GM19468 (cell line): Measurements from ENCODE around the gene SF3A2.

Experiments used
- ATAC-seq: cut with Tn5 transposase; IDR thresholded peaks from one replicate; pipeline ENCODE4 v1.9.1; 2021; ENCODE audit warnings: mild to moderate bottlenecking, moderate library complexity, moderate number of reproducible peaks; ENCODE audit not compliant: unreplicated experiment; ENCODE audit errors: extremely low read depth

Gene SF3A2

GRCh38 chr19:2287585-2288337 lies 51.1 kb downstream of the SF3A2 start:
- no peak for ATAC-seq

GRCh38 chr19:2288338-2288817 lies 51.8 kb downstream of the SF3A2 start:
- ATAC-seq, result no peak

- ATAC-seq, result no peak
Observed at GRCh38 chr19:2288818-2289713, 52.4 kb downstream of the SF3A2 start.

GRCh38 chr19:2289714-2290435 lies 53.3 kb downstream of the SF3A2 start:
- ATAC-seq, result no peak

- ATAC-seq, result no peak
Observed at GRCh38 chr19:2290441-2291184, 54.0 kb downstream of the SF3A2 start.

GRCh38 chr19:2291185-2291751 lies 54.6 kb downstream of the SF3A2 start:
- ATAC-seq, result no peak

GRCh38 chr19:2294687-2295335 lies 58.2 kb downstream of the SF3A2 start:
- ATAC-seq, result no peak

- no peak for ATAC-seq
Observed at GRCh38 chr19:2296141-2296540, 59.5 kb downstream of the SF3A2 start.
